ENCODE measurements around the gene TUT1. TPM values are rescaled to one million over a fixed set of nuclear protein-coding genes. Genes with fewer than 3 reads are reported as not detected.

TUT1 gene
- total RNA-seq, 1 donor from 2014 or later, result 12.3 TPM

Small RNAs within 50 kb of the gene (microRNA-seq; reads per million reads assigned to microRNA genes)
- not detected for gene MIR6747 (ENCODE audit: borderline number of aligned reads)

Other genes with a start within 250 kb of the TUT1 start
- gene SCGB1A1, start 172.5 kb downstream of the TUT1 start, total RNA-seq, result not detected
- gene AHNAK, start 44.7 kb downstream of the TUT1 start, total RNA-seq, result 354 TPM
- gene EEF1G, start 17.6 kb downstream of the TUT1 start, total RNA-seq, result 804 TPM
- 33.1 TPM for gene MTA2, start 10.3 kb upstream of the TUT1 start, total RNA-seq
- 12.9 TPM for gene EML3, start 21.3 kb upstream of the TUT1 start, total RNA-seq
- 1.7 TPM for gene ROM1, start 21.7 kb upstream of the TUT1 start, total RNA-seq
- gene B3GAT3, start 30.5 kb upstream of the TUT1 start, total RNA-seq, result 12.1 TPM
- 106 TPM for gene GANAB, start 55.1 kb upstream of the TUT1 start, total RNA-seq
- gene INTS5, start 61.8 kb upstream of the TUT1 start, total RNA-seq, result 12.0 TPM
- 27.1 TPM for gene C11orf98, start 73.7 kb upstream of the TUT1 start, total RNA-seq
- 3.1 TPM for gene CSKMT, start 73.8 kb upstream of the TUT1 start, total RNA-seq
- gene UQCC3, start 80.2 kb upstream of the TUT1 start, total RNA-seq, result 7.7 TPM
- gene LBHD1, start 80.7 kb upstream of the TUT1 start, total RNA-seq, result 1.7 TPM
- 88.6 TPM for gene UBXN1, start 87.5 kb upstream of the TUT1 start, total RNA-seq
- gene LRRN4CL, start 98.0 kb upstream of the TUT1 start, total RNA-seq, result 3.4 TPM
- 15.2 TPM for gene BSCL2, start 115.9 kb upstream of the TUT1 start, total RNA-seq
- gene GNG3, start 116.2 kb upstream of the TUT1 start, total RNA-seq, result not detected
- gene HNRNPUL2, start 135.9 kb upstream of the TUT1 start, total RNA-seq, result 35.8 TPM
- 15.1 TPM for gene TTC9C, start 137.0 kb upstream of the TUT1 start, total RNA-seq
- 10.1 TPM for gene ZBTB3, start 162.6 kb upstream of the TUT1 start, total RNA-seq
- gene POLR2G, start 170.1 kb upstream of the TUT1 start, total RNA-seq, result 43.5 TPM
- gene TAF6L, start 179.9 kb upstream of the TUT1 start, total RNA-seq, result 8.8 TPM
- gene TMEM179B, start 195.9 kb upstream of the TUT1 start, total RNA-seq, result 16.9 TPM
- gene TMEM223, start 200.5 kb upstream of the TUT1 start, total RNA-seq, result 21.7 TPM
- gene NXF1, start 213.9 kb upstream of the TUT1 start, total RNA-seq, result 49.6 TPM
- gene STX5, start 240.5 kb upstream of the TUT1 start, total RNA-seq, result 19.5 TPM
- not detected for gene TEX54, start 241.3 kb upstream of the TUT1 start, total RNA-seq
- 25.8 TPM for gene WDR74, start 248.1 kb upstream of the TUT1 start, total RNA-seq